PC-3 (cell line): ENCODE measurements around the gene NPFFR2. TPM values are rescaled to one million over a fixed set of nuclear protein-coding genes. Genes with fewer than 3 reads are reported as not detected.

ENCODE experiments used
- ATAC-seq: fragments of 200-7000 bp; cut with Tn5 transposase; 2 replicates; pipeline ENCODE4 v1.9.1; 2020; ENCODE audit warnings: mild to moderate bottlenecking, moderate library complexity
- BruUV-seq: library from RNA; stranded (reverse); fragments of 400-500 nt; replicated peaks from 2 replicates; lab custom pipeline; 2021; lab: Mats Ljungman, UMichigan
- CTCF ChIA-PET: fragments of 300-600 bp; sonication (Branson Sonifier 250); formaldehyde crosslinking; loops from one replicate; lab custom pipeline; 2022; ENCODE audit warnings: antibody characterized with exemption; lab: Charles Lee
- POLR2A ChIA-PET: fragments of 300-600 bp; sonication (Branson Sonifier 250); formaldehyde crosslinking; loops from one replicate; lab custom pipeline; 2022; ENCODE audit warnings: antibody characterized with exemption; ENCODE audit not compliant: unreplicated experiment; lab: Charles Lee
- DNase-seq: peaks from one replicate; pipeline ENCODE4 v3.0.0-alpha.2; 2015
- H2AFZ ChIP-seq: fragments of 300-600 bp; sonication (generic); 2 replicates; pipeline ENCODE4 v1.6.0; 2016; ENCODE audit warnings: antibody characterized with exemption, low read length
- H3F3A ChIP-seq: fragments of 300-600 bp; sonication (generic); one replicate; pipeline ENCODE4 v1.6.0; 2017; ENCODE audit warnings: antibody characterized with exemption, low read length, control low read depth, mild to moderate bottlenecking; ENCODE audit not compliant: unreplicated experiment
- H3K27ac ChIP-seq: fragments of 300-600 bp; sonication (generic); 2 replicates; pipeline ENCODE4 v1.5.1; 2016; ENCODE audit warnings: mild to moderate bottlenecking, low read length
- H3K27me3 ChIP-seq: fragments of 300-600 bp; sonication (generic); 2 replicates; pipeline ENCODE4 v1.6.1; 2016; ENCODE audit warnings: low read length, mixed read lengths
- H3K36me3 ChIP-seq: fragments of 300-600 bp; sonication (generic); 2 replicates; pipeline ENCODE4 v1.6.1; 2016; ENCODE audit warnings: low read depth, mixed run types, low read length, mixed read lengths
- H3K4me1 ChIP-seq: fragments of 300-600 bp; sonication (generic); 2 replicates; pipeline ENCODE4 v1.5.1; 2016; ENCODE audit warnings: low read length; ENCODE audit not compliant: insufficient read depth
- H3K4me2 ChIP-seq: fragments of 300-600 bp; sonication (generic); 2 replicates; pipeline ENCODE4 v1.6.0; 2016; ENCODE audit warnings: low read length
- H3K4me3 ChIP-seq: fragments of 300-600 bp; sonication (generic); 2 replicates; pipeline ENCODE4 v1.5.1; 2016; ENCODE audit warnings: mild to moderate bottlenecking, low read length, mixed read lengths
- H3K79me2 ChIP-seq: fragments of 300-600 bp; sonication (generic); 2 replicates; pipeline ENCODE4 v1.6.1; 2017; ENCODE audit warnings: low read length, mixed read lengths
- H3K9ac ChIP-seq: fragments of 300-600 bp; sonication (generic); 2 replicates; pipeline ENCODE4 v1.6.0; 2016; ENCODE audit warnings: mild to moderate bottlenecking, low read length
- H3K9me2 ChIP-seq: fragments of 300-600 bp; sonication (generic); replicated peaks from 2 replicates; pipeline ENCODE4 v1.6.1; 2016; ENCODE audit warnings: mixed run types, low read length, mixed read lengths
- H3K9me3 ChIP-seq: fragments of 300-600 bp; sonication (generic); 2 replicates; pipeline ENCODE4 v1.6.1; 2016; ENCODE audit warnings: low read length, mixed read lengths
- H4K20me1 ChIP-seq: fragments of 300-600 bp; sonication (generic); 2 replicates; pipeline ENCODE4 v1.6.1; 2016; ENCODE audit warnings: low read length, mixed read lengths
- CTCF ChIP-seq: fragments of 300-600 bp; sonication (generic); conservative IDR thresholded peaks from 2 replicates; pipeline ENCODE4 v1.5.1; 2017; ENCODE audit warnings: antibody characterized with exemption, low read depth, mild to moderate bottlenecking, low read length
- EZH2 ChIP-seq: fragments of 300-600 bp; sonication (generic); IDR thresholded peaks from one replicate; pipeline ENCODE4 v1.6.1; 2017; ENCODE audit warnings: antibody characterized with exemption, mild to moderate bottlenecking, low read length; ENCODE audit not compliant: unreplicated experiment
- EZH2phosphoT487 ChIP-seq: fragments of 300-600 bp; sonication (generic); IDR thresholded peaks from 2 replicates; pipeline ENCODE4 v1.6.1; 2018; ENCODE audit warnings: mild to moderate bottlenecking, antibody characterized with exemption, low read length, borderline replicate concordance
- intact Hi-C: fragments of 100-400 bp; cut with micrococcal nuclease; formaldehyde crosslinking; loops from 2 replicates; pipeline ENCODE4 v1.9.0; 2023
- total RNA-seq: library from RNA; depleted of rRNA; stranded (reverse); fragments of >200 nt; gene quantifications from 2 replicates; pipeline ENCODE4 v1.2.3, GENCODE V29; 2014

NPFFR2 gene
- total RNA-seq, 1 experiment from 2014 or later: not detected

GRCh38 chr4:72112514-72113156 lies 80.8 kb downstream of the NPFFR2 start:
- intact Hi-C loops: no loop called here
- peak; percentile 99 for DNase-seq
- POLR2A ChIA-PET: no interaction called here
- Histone ChIP-seq H3K36me3 (no peaks in the 10 kb centered on the region), H3K9me3 (no peaks in the 10 kb centered on the region), H3K4me3 (no peak overlapping the region), H3K27me3 (no peaks in the 10 kb centered on the region), H3K4me2 (peak overlapping the region; percentile 6; the same call in 1 of the 2 replicates), H4K20me1 (no peaks in the 10 kb centered on the region), H3K79me2 (no peaks in the 10 kb centered on the region), H3K9ac (peak overlapping the region; percentile 8; the same call in 1 of the 2 replicates), H3K4me1 (peaks cover 30% of the 10 kb centered on the region), H2AFZ (no peak overlapping the region), H3K9me2 (no peaks in the 10 kb centered on the region), H3K27ac (peak overlapping the region; percentile 69), H3F3A (no peaks in the 10 kb centered on the region)
- BruUV-seq: no TSS peak
- CTCF ChIA-PET: no interaction called here
- ATAC-seq: peak; percentile 80
- TF ChIP-seq CTCF: no peak
- TF ChIP-seq EZH2: no peak
- TF ChIP-seq EZH2phosphoT487: no peak

- no TSS peak for BruUV-seq
- peaks cover 11% of the 10 kb centered on the region for H3K4me1 ChIP-seq
- no peaks in the 10 kb centered on the region for H3K79me2 ChIP-seq
- no peaks in the 10 kb centered on the region for H3K27me3 ChIP-seq
- ChIA-PET CTCF (no interaction called here), POLR2A (no interaction called here)
- no peaks in the 10 kb centered on the region for H3K9me2 ChIP-seq
- TF ChIP-seq EZH2 (no peak), EZH2phosphoT487 (no peak), CTCF (no peak)
- DNase-seq (no peak), ATAC-seq (no peak)
- no peak overlapping the region for H3K9ac ChIP-seq
- no peak overlapping the region for H2AFZ ChIP-seq
- intact Hi-C loops: no loop called here
- H3K9me3 ChIP-seq: no peaks in the 10 kb centered on the region
- no peaks in the 10 kb centered on the region for H3F3A ChIP-seq
- H3K27ac ChIP-seq: no peak overlapping the region
- no peak overlapping the region for H3K4me3 ChIP-seq
- H3K4me2 ChIP-seq: no peak overlapping the region
- H4K20me1 ChIP-seq: no peaks in the 10 kb centered on the region
- no peaks in the 10 kb centered on the region for H3K36me3 ChIP-seq
These were observed 86.2 kb downstream of the NPFFR2 start for GRCh38 chr4:72118017-72118416.

- Histone ChIP-seq H3K27me3 (no peaks in the 10 kb centered on the region), H3K4me3 (no peak overlapping the region), H4K20me1 (no peaks in the 10 kb centered on the region), H3F3A (no peaks in the 10 kb centered on the region), H3K9me3 (no peaks in the 10 kb centered on the region), H2AFZ (peak overlapping the region; percentile 90), H3K79me2 (no peaks in the 10 kb centered on the region), H3K36me3 (no peaks in the 10 kb centered on the region), H3K9me2 (no peaks in the 10 kb centered on the region), H3K4me1 (peaks cover 9% of the 10 kb centered on the region), H3K9ac (no peak overlapping the region), H3K4me2 (peak overlapping the region; percentile 40), H3K27ac (no peak overlapping the region)
- TF ChIP-seq EZH2phosphoT487 (no peak), EZH2 (no peak), CTCF (no peak)
- CTCF ChIA-PET: no interaction called here
- no TSS peak for BruUV-seq
- ATAC-seq (peak; percentile 59; the same call in 1 of the 2 replicates), DNase-seq (peak; percentile 60)
- intact Hi-C loops: no loop called here
- POLR2A ChIA-PET: no interaction called here
These were observed 88.1 kb downstream of the NPFFR2 start for GRCh38 chr4:72119946-72120345.
